ENCODE results near the gene RASIP1.

Gene RASIP1

GRCh38 chr19:48726556-48726955 is 13.9 kb downstream of the RASIP1 start:
- TF ChIP-seq, protein P1, sequence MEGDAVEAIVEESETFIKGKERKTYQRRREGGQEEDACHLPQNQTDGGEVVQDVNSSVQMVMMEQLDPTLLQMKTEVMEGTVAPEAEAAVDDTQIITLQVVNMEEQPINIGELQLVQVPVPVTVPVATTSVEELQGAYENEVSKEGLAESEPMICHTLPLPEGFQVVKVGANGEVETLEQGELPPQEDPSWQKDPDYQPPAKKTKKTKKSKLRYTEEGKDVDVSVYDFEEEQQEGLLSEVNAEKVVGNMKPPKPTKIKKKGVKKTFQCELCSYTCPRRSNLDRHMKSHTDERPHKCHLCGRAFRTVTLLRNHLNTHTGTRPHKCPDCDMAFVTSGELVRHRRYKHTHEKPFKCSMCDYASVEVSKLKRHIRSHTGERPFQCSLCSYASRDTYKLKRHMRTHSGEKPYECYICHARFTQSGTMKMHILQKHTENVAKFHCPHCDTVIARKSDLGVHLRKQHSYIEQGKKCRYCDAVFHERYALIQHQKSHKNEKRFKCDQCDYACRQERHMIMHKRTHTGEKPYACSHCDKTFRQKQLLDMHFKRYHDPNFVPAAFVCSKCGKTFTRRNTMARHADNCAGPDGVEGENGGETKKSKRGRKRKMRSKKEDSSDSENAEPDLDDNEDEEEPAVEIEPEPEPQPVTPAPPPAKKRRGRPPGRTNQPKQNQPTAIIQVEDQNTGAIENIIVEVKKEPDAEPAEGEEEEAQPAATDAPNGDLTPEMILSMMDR (conservative IDR thresholded peaks at IDR 0.05; ENCODE audit: low read depth, low read length) = no peak
- DNase-seq (ENCODE audit: low read depth) = no peak
- no peak overlapping the region for H3K4me3 ChIP-seq (ENCODE audit: low read depth, low read length)

DNA sequence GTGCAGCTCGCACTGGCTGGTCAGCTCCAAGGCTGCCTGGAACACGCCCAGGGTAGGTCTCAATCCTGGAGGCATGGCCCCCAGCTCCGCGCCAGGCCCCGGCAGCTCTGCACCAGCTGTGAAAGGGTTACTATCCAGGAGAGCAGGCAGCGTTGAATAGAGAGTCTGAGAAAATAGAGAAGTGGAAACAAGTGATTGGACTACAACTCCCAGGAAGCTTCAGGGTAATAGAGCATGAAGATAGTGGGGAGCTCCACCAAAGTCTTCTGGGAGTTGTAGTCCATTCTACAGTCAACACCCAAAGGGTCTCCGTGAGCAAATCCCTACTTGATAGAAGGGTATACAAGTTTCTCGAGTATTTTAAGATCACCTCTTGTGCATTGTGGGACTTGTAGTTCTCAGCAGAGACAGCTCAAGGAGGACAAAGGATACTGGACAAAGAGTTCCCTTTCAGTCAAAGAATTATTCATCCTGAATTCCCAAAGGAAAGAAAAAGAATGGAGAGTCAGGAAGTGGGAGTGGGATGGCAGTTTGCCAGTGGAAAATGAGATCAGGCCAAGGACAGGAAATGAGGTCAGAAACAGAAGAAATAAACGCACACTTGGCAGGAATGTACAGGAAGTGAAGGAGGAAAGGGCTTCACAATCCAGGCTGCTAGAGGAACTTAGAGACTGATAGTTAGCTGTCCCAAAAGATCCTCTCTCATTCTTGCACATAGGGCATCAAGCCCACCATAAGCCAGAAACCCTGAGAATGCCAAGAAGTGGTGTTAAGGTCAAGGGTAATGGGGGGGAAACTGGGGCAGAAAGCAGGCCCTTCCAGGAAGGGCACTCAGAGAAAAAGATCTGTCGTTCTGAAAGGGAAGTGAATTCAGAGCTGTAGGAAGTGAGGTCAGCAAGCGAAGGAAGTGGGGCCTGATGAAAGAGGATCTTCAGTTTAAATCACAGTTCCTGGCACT is 15.3 kb downstream of the RASIP1 start:
- TF ChIP-seq, protein P1 (conservative IDR thresholded peaks at IDR 0.05; ENCODE audit: low read depth, low read length) = no peak

GRCh38 chr19:48722196-48722708 is 18.2 kb downstream of the RASIP1 start:
- TF ChIP-seq, protein P1 (conservative IDR thresholded peaks at IDR 0.05; ENCODE audit: low read depth, low read length) = no peak
- DNase-seq (ENCODE audit: low read depth) = no peak
- H3K4me3 ChIP-seq (ENCODE audit: low read depth, low read length) = no peak overlapping the region

More for the DNA sequence above, 15.3 kb downstream of the RASIP1 start:
- peak; percentile 92 for DNase-seq (ENCODE audit: low read depth)
- H3K4me3 ChIP-seq (ENCODE audit: low read depth, low read length) = no peak overlapping the region

DNA sequence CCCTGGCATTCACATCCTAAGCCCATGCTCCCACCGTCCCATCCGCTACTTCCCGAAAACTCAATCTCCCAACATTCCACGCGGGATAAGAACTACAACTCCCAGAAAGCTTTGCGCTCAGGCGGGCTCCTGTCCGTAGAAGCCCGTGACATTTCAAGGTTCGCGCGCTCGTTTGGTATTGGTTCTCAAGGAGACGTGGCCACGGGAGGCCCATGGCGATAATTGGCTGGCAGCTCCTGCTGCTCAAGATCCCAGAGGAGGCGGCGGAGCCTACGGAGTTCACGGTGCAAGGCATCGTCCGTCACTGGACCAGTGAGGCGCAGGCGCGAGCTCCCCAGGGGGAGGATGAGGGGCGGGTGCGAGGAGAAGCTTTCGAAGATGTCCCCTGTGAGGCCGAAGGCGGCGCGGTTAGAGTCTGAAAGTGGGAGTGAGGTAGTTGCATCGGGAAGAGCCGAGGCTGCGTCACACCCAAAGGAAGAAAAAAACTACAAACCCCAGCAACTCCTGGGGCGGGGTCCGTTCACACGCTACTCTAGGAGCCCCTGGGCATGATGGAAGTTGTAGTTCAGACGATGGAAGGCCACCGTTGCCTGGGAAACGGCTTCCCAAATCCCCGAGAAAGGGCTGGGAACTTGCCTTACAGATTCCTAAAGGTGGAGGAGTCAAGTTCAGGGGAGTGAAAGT is 19.7 kb downstream of the RASIP1 start:
- DNase-seq (ENCODE audit: low read depth) = peak; percentile 100
- TF ChIP-seq, protein P1 (conservative IDR thresholded peaks at IDR 0.05; ENCODE audit: low read depth, low read length) = no peak
- peak overlapping the region; percentile 77 for H3K4me3 ChIP-seq (ENCODE audit: low read depth, low read length)

- H3K4me3 ChIP-seq (ENCODE audit: low read depth, low read length) = peak overlapping the region; percentile 77
- no peak for DNase-seq (ENCODE audit: low read depth)
- TF ChIP-seq, protein P1 (conservative IDR thresholded peaks at IDR 0.05; ENCODE audit: low read depth, low read length) = no peak
Observed at GRCh38 chr19:48720251-48720612, 20.2 kb downstream of the RASIP1 start.

DNA sequence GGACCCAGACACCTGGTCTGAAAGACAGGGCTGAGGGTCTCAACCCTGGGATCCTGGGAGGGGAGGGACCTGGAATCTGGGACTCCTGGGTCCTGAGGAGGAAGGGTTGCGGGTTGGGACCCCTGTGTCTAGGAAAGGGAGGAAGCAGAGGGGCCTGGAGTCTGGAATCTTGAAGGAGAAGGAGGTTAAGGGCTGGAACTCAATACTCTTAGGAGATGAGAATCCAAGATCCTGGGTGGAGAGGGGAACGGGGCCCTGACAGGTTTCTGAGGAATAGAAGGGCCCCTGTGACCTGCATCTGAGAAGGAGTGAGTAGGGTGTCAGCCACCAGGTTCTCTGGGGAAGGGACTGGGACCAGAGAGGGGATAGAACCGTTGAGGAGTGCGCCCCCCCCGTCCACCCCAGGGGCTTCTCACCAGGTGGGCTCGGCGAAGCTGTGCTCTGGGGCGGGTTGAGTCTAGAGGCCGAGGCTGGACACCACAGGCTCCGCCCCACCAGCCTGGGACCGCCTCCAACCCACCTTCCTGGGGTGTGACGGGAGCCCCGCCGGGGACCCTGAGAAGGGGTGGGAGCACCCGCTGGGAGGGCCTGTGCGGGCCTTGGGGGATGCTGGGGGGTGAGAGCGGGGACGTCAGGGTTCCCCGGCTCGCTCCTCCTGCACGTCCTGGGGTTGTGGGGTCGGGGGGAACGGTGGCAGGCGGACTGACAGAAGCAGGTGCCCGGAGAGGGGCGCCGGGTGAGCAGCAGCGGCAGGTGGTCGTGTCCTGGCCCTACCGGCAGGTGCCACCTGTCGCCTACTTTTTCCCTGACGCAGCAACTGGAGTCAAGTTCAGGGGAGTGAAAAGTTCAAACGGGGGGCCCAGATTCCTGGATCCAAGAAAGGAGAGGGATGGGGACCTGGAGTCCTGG is 20.9 kb downstream of the RASIP1 start, which contains the start of gene MAMSTR:
Gene MAMSTR (minus strand): TSS at position 463 of the 909 bp plus-strand sequence. CDS start 694 bp downstream, outside the sequence.
- no peak for DNase-seq (ENCODE audit: low read depth)
- peak within 1 kb of the TSS; percentile 77 for H3K4me3 ChIP-seq (ENCODE audit: low read depth, low read length)
- TF ChIP-seq, protein P1 (conservative IDR thresholded peaks at IDR 0.05; ENCODE audit: low read depth, low read length) = no peak
